H9 (cell line): ENCODE results near the gene BCL2L2. TPM values are rescaled to one million over a fixed set of nuclear protein-coding genes. Genes with fewer than 3 reads are reported as not detected.

Experiments used
- DNase-seq: peaks from one replicate; pipeline ENCODE4 v3.0.0-alpha.2; 2017
- H2AFZ ChIP-seq: one replicate; pipeline ENCODE4 v1.6.1; 2013; ENCODE audit warnings: mild to moderate bottlenecking, low read length, control low read depth, moderate library complexity
- H2AK5ac ChIP-seq: 2 replicates; pipeline ENCODE4 v1.6.1; 2013; ENCODE audit warnings: low read length, control low read depth, mixed read lengths; ENCODE audit not compliant: insufficient read length
- H2BK120ac ChIP-seq: one replicate; pipeline ENCODE4 v1.6.1; 2013; ENCODE audit warnings: low read depth, mild to moderate bottlenecking, low read length, control low read depth, inconsistent platforms; ENCODE audit not compliant: poor library complexity, severe bottlenecking
- H2BK12ac ChIP-seq: 2 replicates; pipeline ENCODE4 v1.6.1; 2013; ENCODE audit warnings: low read length, control low read depth, mixed read lengths, low read depth; ENCODE audit not compliant: insufficient read length
- H2BK15ac ChIP-seq: 2 replicates; pipeline ENCODE4 v1.6.1; 2013; ENCODE audit warnings: low read depth, low read length, control low read depth
- H2BK20ac ChIP-seq: one replicate; pipeline ENCODE4 v1.6.1; 2013; ENCODE audit warnings: low read depth, mild to moderate bottlenecking, low read length, control low read depth, inconsistent platforms; ENCODE audit not compliant: poor library complexity, severe bottlenecking
- H2BK5ac ChIP-seq: 2 replicates; pipeline ENCODE4 v1.6.1; 2013; ENCODE audit warnings: low read length, control low read depth, mixed read lengths; ENCODE audit not compliant: insufficient read length
- H3K14ac ChIP-seq: 2 replicates; pipeline ENCODE4 v1.6.1; 2013; ENCODE audit warnings: low read length, control low read depth; ENCODE audit not compliant: insufficient read depth
- H3K18ac ChIP-seq: 2 replicates; pipeline ENCODE4 v1.6.1; 2013; ENCODE audit warnings: low read depth, mild to moderate bottlenecking, mixed read lengths, low read length, control low read depth; ENCODE audit not compliant: insufficient read length
- H3K23ac ChIP-seq: 2 replicates; pipeline ENCODE4 v1.6.1; 2013; ENCODE audit warnings: low read length, control low read depth, mixed read lengths, low read depth; ENCODE audit not compliant: insufficient read length
- H3K23me2 ChIP-seq: 2 replicates; pipeline ENCODE4 v1.6.1; 2013; ENCODE audit warnings: low read depth, mild to moderate bottlenecking, mixed read lengths, low read length, control low read depth; ENCODE audit not compliant: insufficient read length, poor library complexity, severe bottlenecking
- H3K27ac ChIP-seq: 2 replicates; pipeline ENCODE4 v1.5.1; 2013; ENCODE audit warnings: low read length, control low read depth, mixed read lengths, low read depth; ENCODE audit not compliant: insufficient read length
- H3K27me3 ChIP-seq: 2 replicates; pipeline ENCODE4 v1.6.1; 2013; ENCODE audit warnings: low read length, control low read depth, inconsistent platforms; ENCODE audit not compliant: insufficient read depth
- H3K4ac ChIP-seq: 2 replicates; pipeline ENCODE4 v1.6.1; 2013; ENCODE audit warnings: low read depth, mild to moderate bottlenecking, control low read depth, inconsistent platforms, low read length, moderate library complexity
- H3K4me1 ChIP-seq: 2 replicates; pipeline ENCODE4 v1.6.1; 2013; ENCODE audit warnings: low read length, control low read depth, inconsistent platforms; ENCODE audit not compliant: insufficient read depth
- H3K4me2 ChIP-seq: 2 replicates; pipeline ENCODE4 v1.6.1; 2013; ENCODE audit warnings: low read length, control low read depth, mixed read lengths; ENCODE audit not compliant: insufficient read length, insufficient read depth
- H3K56ac ChIP-seq: 2 replicates; pipeline ENCODE4 v1.6.1; 2013; ENCODE audit warnings: low read depth, mild to moderate bottlenecking, mixed read lengths, low read length, control low read depth; ENCODE audit not compliant: insufficient read length
- H3K79me1 ChIP-seq: 2 replicates; pipeline ENCODE4 v1.6.1; 2013; ENCODE audit warnings: low read depth, mild to moderate bottlenecking, moderate library complexity, low read length, control low read depth, inconsistent platforms; ENCODE audit not compliant: insufficient read depth, poor library complexity, severe bottlenecking
- H3K79me2 ChIP-seq: 2 replicates; pipeline ENCODE4 v1.6.1; 2013; ENCODE audit warnings: low read length, control low read depth, inconsistent platforms; ENCODE audit not compliant: insufficient read depth
- H3K9ac ChIP-seq: 2 replicates; pipeline ENCODE4 v1.6.1; 2013; ENCODE audit warnings: low read length, control low read depth, mixed read lengths; ENCODE audit not compliant: insufficient read length; ENCODE audit errors: extremely low read depth
- H3K9me3 ChIP-seq: one replicate; pipeline ENCODE4 v1.6.1; 2013; ENCODE audit warnings: low read depth, low read length, inconsistent platforms; ENCODE audit not compliant: control insufficient read depth
- H3T11ph ChIP-seq: one replicate; pipeline ENCODE4 v1.6.1; 2013; ENCODE audit warnings: mild to moderate bottlenecking, low read length, control low read depth, inconsistent platforms
- H4K20me1 ChIP-seq: one replicate; pipeline ENCODE4 v1.6.1; 2013; ENCODE audit not compliant: control insufficient read depth, insufficient read length, insufficient read depth
- H4K5ac ChIP-seq: 2 replicates; pipeline ENCODE4 v1.6.1; 2013; ENCODE audit warnings: low read depth, mild to moderate bottlenecking, mixed read lengths, low read length, control low read depth; ENCODE audit not compliant: insufficient read length
- H4K8ac ChIP-seq: replicated peaks from 2 replicates; pipeline ENCODE4 v1.6.1; 2013; ENCODE audit warnings: low read length, control low read depth, mixed read lengths, low read depth; ENCODE audit not compliant: insufficient read length
- H4K91ac ChIP-seq: 2 replicates; pipeline ENCODE4 v1.6.1; 2013; ENCODE audit warnings: low read depth, mild to moderate bottlenecking, moderate library complexity, mixed read lengths, low read length, control low read depth; ENCODE audit not compliant: insufficient read length
- H3K27ac Mint-ChIP-seq, 3 experiments: 2 replicates in 2 of 3; 3 replicates in 1 of 3; pipeline ENCODE4 v1.8.0; 2020 to 2021; ENCODE audit warnings: mixed read lengths in 3 of 3, mild to moderate bottlenecking in 1 of 3, moderate library complexity in 1 of 3
- H3K27me3 Mint-ChIP-seq: 2 replicates; pipeline ENCODE4 v1.8.0; 2021; ENCODE audit warnings: low read depth, mild to moderate bottlenecking, moderate library complexity, mixed read lengths
- H3K36me3 Mint-ChIP-seq, 3 experiments: 2 replicates in 2 of 3; 3 replicates in 1 of 3; pipeline ENCODE4 v1.8.0; 2020 to 2021; ENCODE audit warnings: low read depth in 3 of 3, mixed read lengths in 3 of 3; ENCODE audit not compliant: insufficient read depth in 1 of 3
- H3K4me1 Mint-ChIP-seq, 2 experiments: 2 replicates each; pipeline ENCODE4 v1.8.0; 2020; ENCODE audit warnings: mixed read lengths in 2 of 2
- H3K4me3 Mint-ChIP-seq, 2 experiments: 2 replicates in 1 of 2; 3 replicates in 1 of 2; pipeline ENCODE4 v1.8.0; 2020 to 2021; ENCODE audit warnings: mild to moderate bottlenecking in 2 of 2, mixed read lengths in 2 of 2, moderate library complexity in 1 of 2
- H3K9me3 Mint-ChIP-seq, 2 experiments: 2 replicates in 1 of 2; 3 replicates in 1 of 2; pipeline ENCODE4 v1.8.0; 2020; ENCODE audit warnings: mild to moderate bottlenecking in 2 of 2, mixed read lengths in 2 of 2, moderate library complexity in 1 of 2
- WGBS: extraction: QIAGEN DNeasy Blood & Tissue Kit; methylation state at CpG from one replicate; pipeline ENCODE4 v1.1.7; 2013; ENCODE audit warnings: missing lambda C conversion rate, low lambda C conversion rate, mixed read lengths; ENCODE audit not compliant: insufficient read length; ENCODE audit errors: extremely low coverage; 5-methylcytosine and 5-hydroxymethylcytosine counted together
- total RNA-seq: library from RNA; stranded (reverse); gene quantifications from 2 replicates; pipeline ENCODE4 v1.2.1, GENCODE V29; 2021
- TF ChIP-seq, protein P1 (sequence below): fragments of 200-600 bp; sonication (generic); conservative IDR thresholded peaks from 3 replicates; pipeline ENCODE4 v1.8.0; 2021; ENCODE audit warnings: antibody characterized with exemption, mild to moderate bottlenecking

The BCL2L2 gene
- total RNA-seq, 1 experiment from 2014 or later: 8.4 TPM

DNA sequence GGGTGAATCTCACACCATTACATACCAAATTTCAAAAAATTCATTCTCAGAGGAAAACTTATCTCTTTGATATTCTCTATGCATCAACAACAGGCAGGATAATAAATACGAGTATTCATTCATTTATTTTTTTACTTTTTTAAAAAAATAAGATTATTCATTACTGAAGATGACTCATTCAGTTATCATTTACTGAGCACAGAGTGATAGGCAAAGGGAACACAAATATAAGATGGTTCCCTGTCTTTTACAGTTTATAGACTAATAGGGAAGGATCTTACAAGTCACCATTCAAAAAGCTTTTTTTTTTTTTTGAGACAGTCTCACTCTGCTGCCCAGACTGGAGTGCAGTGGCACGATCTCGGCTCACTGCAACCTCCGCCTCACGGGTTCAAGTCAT lies 9.7 kb downstream of the BCL2L2 start:
- H2AFZ ChIP-seq: no peak overlapping the region
- Mint-ChIP-seq H3K9me3 (no peaks in the 10 kb centered on the region), H3K4me3 (no peak overlapping the region), H3K4me1 (peaks cover 12 to 13% of the 10 kb centered on the region in 2 experiments), H3K27me3 (no peaks in the 10 kb centered on the region), H3K36me3 (peaks cover 6 to 8% (median 7%) of the 10 kb centered on the region in 3 experiments; a peak in 6 of 7 replicates), H3K27ac (no peak overlapping the region)
- H4K91ac ChIP-seq: no peak overlapping the region
- no peak overlapping the region for H4K5ac ChIP-seq
- no peaks in the 10 kb centered on the region for H3K9me3 ChIP-seq
- H3K4me2 ChIP-seq: no peak overlapping the region
- no peaks in the 10 kb centered on the region; the same call in 1 of the 2 replicates for H3K4me1 ChIP-seq
- H3K23me2 ChIP-seq: peaks cover 5% of the 10 kb centered on the region
- DNase-seq: no peak
- no peak overlapping the region for H3K4ac ChIP-seq
- H2AK5ac ChIP-seq: no peak overlapping the region
- no peak overlapping the region for H3K9ac ChIP-seq
- H3K27me3 ChIP-seq: no peaks in the 10 kb centered on the region
- H3K14ac ChIP-seq: no peak overlapping the region
- H3K56ac ChIP-seq: no peak overlapping the region
- no peak overlapping the region for H3K23ac ChIP-seq
- no peak overlapping the region for H3K18ac ChIP-seq
- H2BK120ac ChIP-seq: no peak overlapping the region
- no peak overlapping the region for H4K8ac ChIP-seq
- H2BK5ac ChIP-seq: no peak overlapping the region
- no peak overlapping the region for H2BK15ac ChIP-seq
- no peaks in the 10 kb centered on the region for H4K20me1 ChIP-seq
- TF ChIP-seq, protein P1, sequence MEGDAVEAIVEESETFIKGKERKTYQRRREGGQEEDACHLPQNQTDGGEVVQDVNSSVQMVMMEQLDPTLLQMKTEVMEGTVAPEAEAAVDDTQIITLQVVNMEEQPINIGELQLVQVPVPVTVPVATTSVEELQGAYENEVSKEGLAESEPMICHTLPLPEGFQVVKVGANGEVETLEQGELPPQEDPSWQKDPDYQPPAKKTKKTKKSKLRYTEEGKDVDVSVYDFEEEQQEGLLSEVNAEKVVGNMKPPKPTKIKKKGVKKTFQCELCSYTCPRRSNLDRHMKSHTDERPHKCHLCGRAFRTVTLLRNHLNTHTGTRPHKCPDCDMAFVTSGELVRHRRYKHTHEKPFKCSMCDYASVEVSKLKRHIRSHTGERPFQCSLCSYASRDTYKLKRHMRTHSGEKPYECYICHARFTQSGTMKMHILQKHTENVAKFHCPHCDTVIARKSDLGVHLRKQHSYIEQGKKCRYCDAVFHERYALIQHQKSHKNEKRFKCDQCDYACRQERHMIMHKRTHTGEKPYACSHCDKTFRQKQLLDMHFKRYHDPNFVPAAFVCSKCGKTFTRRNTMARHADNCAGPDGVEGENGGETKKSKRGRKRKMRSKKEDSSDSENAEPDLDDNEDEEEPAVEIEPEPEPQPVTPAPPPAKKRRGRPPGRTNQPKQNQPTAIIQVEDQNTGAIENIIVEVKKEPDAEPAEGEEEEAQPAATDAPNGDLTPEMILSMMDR: no peak
- H3K79me2 ChIP-seq: no peaks in the 10 kb centered on the region
- no peak overlapping the region for H2BK20ac ChIP-seq
- WGBS: no CpG with 5 or more reads among the region's 5 CpGs
- no peak overlapping the region for H2BK12ac ChIP-seq
- H3K27ac ChIP-seq: no peak overlapping the region
- H3T11ph ChIP-seq: no peak overlapping the region
- H3K79me1 ChIP-seq: no peaks in the 10 kb centered on the region
